Activated CD8-positive, alpha-beta memory T cell treated with anti-CD3 and anti-CD28 coated beads, Interleukin-2, amount 10 ng/mL, durations not matched to agents 7 days and 5 days (primary cell): ENCODE results near the gene CHP1. TPM values are rescaled to one million over a fixed set of nuclear protein-coding genes. Genes with fewer than 3 reads are reported as not detected.
A peak's percentile ranks its signal among the peaks of the same experiment; 100 is the strongest.
"Not testable (repeated sequence)": the region's sequence is repeated elsewhere in the genome, so short reads cannot be mapped to it uniquely, and the experiment has no call there.

Experiments
- ATAC-seq: fragments of 150-1000 bp; cut with Tn5 transposase; one replicate; pipeline ENCODE4 v1.10.0; 2021; ENCODE audit warnings: moderate library complexity
- CTCF ChIA-PET: fragments of 350-600 bp; sonication (Branson Sonifier 250); formaldehyde crosslinking; loops from one replicate; lab custom pipeline; 2021; ENCODE audit warnings: antibody characterized with exemption; lab: Charles Lee
- DNase-seq: peaks from one replicate; pipeline ENCODE4 v3.0.0-alpha.2; 2020
- H3K27ac Mint-ChIP-seq: one replicate; pipeline ENCODE4 v1.8.0; 2021; ENCODE audit warnings: mild to moderate bottlenecking, mixed read lengths
- H3K27me3 Mint-ChIP-seq: one replicate; pipeline ENCODE4 v1.8.0; 2021; ENCODE audit warnings: mixed read lengths
- H3K36me3 Mint-ChIP-seq: one replicate; pipeline ENCODE4 v1.8.0; 2021; ENCODE audit warnings: mild to moderate bottlenecking, mixed read lengths
- H3K4me1 Mint-ChIP-seq: one replicate; pipeline ENCODE4 v1.8.0; 2021; ENCODE audit warnings: mixed read lengths
- H3K4me3 Mint-ChIP-seq: one replicate; pipeline ENCODE4 v1.8.0; 2021; ENCODE audit warnings: mild to moderate bottlenecking, moderate library complexity, mixed read lengths
- H3K9me3 Mint-ChIP-seq: one replicate; pipeline ENCODE4 v1.8.0; 2022; ENCODE audit warnings: low read depth, mixed read lengths
- total RNA-seq, 2 experiments: library from RNA; stranded (reverse); gene quantifications; one replicate each; pipeline ENCODE4 v1.2.3, GENCODE V29; 2021

Gene CHP1
- total RNA-seq, 2 experiments from 2014 or later: 47.5 to 54.1 TPM

- H3K27ac Mint-ChIP-seq: no peak overlapping the region
- no peak overlapping the region for H3K4me3 Mint-ChIP-seq
- H3K27me3 Mint-ChIP-seq: no peaks in the 10 kb centered on the region
- DNase-seq (no peak), ATAC-seq (no peak)
- H3K9me3 Mint-ChIP-seq: no peaks in the 10 kb centered on the region
- no peaks in the 10 kb centered on the region for H3K4me1 Mint-ChIP-seq
- H3K36me3 Mint-ChIP-seq: peaks cover 14% of the 10 kb centered on the region
- CTCF ChIA-PET: interaction anchor here (0.7 kb wide), 1 partner anchor 373 kb away, joined by 3 read pairs; no protein-coding TSS in a partner anchor
Measured at GRCh38 chr15:41259546-41260189, 28.6 kb downstream of the CHP1 start.

DNA sequence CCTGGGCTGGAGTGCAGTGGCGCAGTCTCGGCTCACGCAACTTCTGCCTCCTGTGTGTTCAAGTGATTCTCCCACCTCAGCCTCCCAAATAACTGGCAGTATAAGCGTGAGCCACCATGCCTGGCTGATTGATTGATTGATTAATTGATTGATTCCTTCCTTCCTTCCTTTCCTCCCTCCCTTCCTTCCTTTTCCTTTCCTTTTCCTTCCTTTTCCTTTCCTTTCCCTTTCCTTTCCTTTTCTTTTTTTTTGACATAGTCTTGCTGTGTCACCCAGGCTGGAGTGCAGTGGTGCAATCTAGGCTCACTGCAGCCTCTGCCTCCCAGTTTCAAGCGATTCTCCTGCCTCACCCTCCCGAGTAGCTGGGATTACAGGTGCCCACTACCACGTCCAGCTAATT, 29.9 kb downstream of the CHP1 start:
- H3K4me1 Mint-ChIP-seq, DNase-seq, CTCF ChIA-PET, H3K4me3 Mint-ChIP-seq, H3K27me3 Mint-ChIP-seq, H3K9me3 Mint-ChIP-seq, H3K27ac Mint-ChIP-seq, ATAC-seq: not testable (repeated sequence)
- peaks cover 14% of the 10 kb centered on the region for H3K36me3 Mint-ChIP-seq

DNA sequence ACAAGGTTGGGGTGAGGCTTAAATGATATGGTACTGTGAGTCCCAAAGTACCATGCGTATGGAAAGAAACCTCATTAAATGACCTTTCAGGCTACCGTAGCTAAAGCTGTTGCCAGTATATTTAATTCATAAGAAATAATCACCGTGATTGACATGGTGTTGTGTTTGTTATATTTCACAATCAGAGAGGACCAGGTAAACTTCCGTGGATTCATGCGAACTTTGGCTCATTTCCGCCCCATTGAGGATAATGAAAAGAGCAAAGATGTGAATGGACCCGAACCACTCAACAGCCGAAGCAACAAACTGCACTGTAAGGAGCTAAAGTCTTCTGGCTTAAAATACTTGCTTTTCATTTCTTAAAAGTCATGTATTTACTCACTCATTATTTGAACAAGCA, 31.5 kb downstream of the CHP1 start:
- ATAC-seq (no peak), DNase-seq (no peak)
- Mint-ChIP-seq H3K9me3 (no peaks in the 10 kb centered on the region), H3K36me3 (peaks cover 20% of the 10 kb centered on the region), H3K4me1 (no peaks in the 10 kb centered on the region), H3K27me3 (no peaks in the 10 kb centered on the region), H3K4me3 (no peak overlapping the region), H3K27ac (no peak overlapping the region)
- CTCF ChIA-PET: no interaction called here

DNA sequence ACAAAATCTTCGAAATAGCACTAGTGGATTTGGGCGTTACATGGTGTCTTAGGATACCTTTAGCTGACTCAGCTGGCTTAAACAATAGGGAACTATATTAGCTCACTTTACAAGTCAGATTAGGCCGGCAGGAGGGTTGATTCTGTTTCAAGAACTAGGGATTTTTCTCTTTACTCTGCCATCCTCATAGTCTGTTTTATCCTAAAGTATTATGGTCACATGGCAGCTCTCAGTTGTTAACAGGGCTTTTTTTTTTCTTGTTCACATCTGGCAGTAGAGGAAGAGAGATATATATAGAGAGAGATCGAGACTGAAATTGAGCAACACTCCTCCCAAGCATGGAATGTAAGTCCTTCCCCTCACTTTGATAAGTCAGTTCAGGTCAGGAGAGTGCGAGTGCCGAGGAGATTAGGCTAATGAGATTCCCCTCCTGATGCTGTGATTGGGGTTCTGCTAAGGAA, 32.9 kb downstream of the CHP1 start:
- Mint-ChIP-seq H3K27me3 (no peaks in the 10 kb centered on the region), H3K27ac (no peak overlapping the region), H3K9me3 (no peaks in the 10 kb centered on the region), H3K4me3 (no peak overlapping the region), H3K4me1 (no peaks in the 10 kb centered on the region), H3K36me3 (peaks cover 16% of the 10 kb centered on the region)
- DNase-seq (no peak), ATAC-seq (no peak)
- CTCF ChIA-PET: interaction anchor here (1.4 kb wide), 1 partner anchor 33 kb away, joined by 3 read pairs; the partner anchor contains the start of gene CHP1

DNA sequence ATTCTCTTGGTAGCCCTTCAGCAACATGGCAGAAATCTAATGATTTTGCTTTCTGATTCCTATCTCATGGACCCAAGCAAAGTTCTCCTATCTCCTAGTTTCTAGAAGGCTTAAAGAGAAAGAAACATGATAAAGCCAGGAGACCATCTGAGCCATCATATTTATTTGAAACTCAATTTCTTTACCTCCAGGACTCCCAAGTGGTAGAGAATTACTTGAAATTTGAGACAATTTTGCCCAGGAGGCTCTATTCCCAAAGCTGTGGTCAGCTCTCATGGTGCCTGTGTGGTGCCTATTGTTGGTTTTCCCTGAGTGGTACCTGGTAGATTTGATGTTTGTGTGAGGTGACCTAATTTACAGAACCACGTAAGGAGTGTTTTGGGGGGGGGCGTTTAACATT, 38.8 kb downstream of the CHP1 start:
- Mint-ChIP-seq H3K4me1 (no peaks in the 10 kb centered on the region), H3K27me3 (no peaks in the 10 kb centered on the region), H3K4me3 (no peak overlapping the region), H3K27ac (no peak overlapping the region), H3K36me3 (peaks cover 9% of the 10 kb centered on the region), H3K9me3 (no peaks in the 10 kb centered on the region)
- CTCF ChIA-PET: no interaction called here
- DNase-seq: no peak
- ATAC-seq: no peak

DNA sequence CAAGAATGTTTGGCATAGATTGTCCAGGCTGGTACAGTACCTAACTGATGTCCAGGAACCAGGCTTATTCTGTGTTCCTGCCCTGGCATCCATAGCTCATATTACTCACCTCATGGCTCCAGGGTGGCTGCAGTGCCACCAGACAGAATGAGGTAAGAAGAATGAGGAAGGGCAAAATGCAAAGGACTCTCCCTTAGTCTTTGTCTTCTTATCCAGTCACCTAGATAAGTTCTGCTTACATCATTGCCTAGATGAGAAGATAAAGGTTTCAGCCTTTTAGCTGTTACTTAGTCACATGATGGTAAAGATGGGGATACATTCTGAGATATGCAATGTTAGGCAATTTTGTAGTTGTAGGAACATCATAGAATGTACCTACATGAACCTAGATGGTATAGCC, 45.8 kb downstream of the CHP1 start:
- ATAC-seq: no peak

GRCh38 chr15:41278319-41278718, 47.3 kb downstream of the CHP1 start:
- H3K27me3 Mint-ChIP-seq: no peaks in the 10 kb centered on the region

More for the DNA sequence above, 45.8 kb downstream of the CHP1 start:
- H3K9me3 Mint-ChIP-seq: no peaks in the 10 kb centered on the region
- H3K27ac Mint-ChIP-seq: no peak overlapping the region
- CTCF ChIA-PET: no interaction called here
- H3K4me1 Mint-ChIP-seq: no peaks in the 10 kb centered on the region
- DNase-seq: no peak
- H3K36me3 Mint-ChIP-seq: peaks cover 13% of the 10 kb centered on the region
- H3K27me3 Mint-ChIP-seq: no peaks in the 10 kb centered on the region
- H3K4me3 Mint-ChIP-seq: no peak overlapping the region

GRCh38 chr15:41279535-41280283, 48.6 kb downstream of the CHP1 start:
- H3K9me3 Mint-ChIP-seq: no peaks in the 10 kb centered on the region
- CTCF ChIA-PET: no interaction called here
- no peak for ATAC-seq

More at GRCh38 chr15:41278319-41278718, 47.3 kb downstream of the CHP1 start:
- no peak for DNase-seq
- peaks cover 13% of the 10 kb centered on the region for H3K36me3 Mint-ChIP-seq
- CTCF ChIA-PET: interaction anchor here (0.6 kb wide), 1 partner anchor 143 kb away, joined by 3 read pairs; no protein-coding TSS in a partner anchor
- no peaks in the 10 kb centered on the region for H3K9me3 Mint-ChIP-seq
- no peak overlapping the region for H3K4me3 Mint-ChIP-seq
- H3K27ac Mint-ChIP-seq: no peak overlapping the region
- peaks cover 10% of the 10 kb centered on the region for H3K4me1 Mint-ChIP-seq
- no peak for ATAC-seq

DNA sequence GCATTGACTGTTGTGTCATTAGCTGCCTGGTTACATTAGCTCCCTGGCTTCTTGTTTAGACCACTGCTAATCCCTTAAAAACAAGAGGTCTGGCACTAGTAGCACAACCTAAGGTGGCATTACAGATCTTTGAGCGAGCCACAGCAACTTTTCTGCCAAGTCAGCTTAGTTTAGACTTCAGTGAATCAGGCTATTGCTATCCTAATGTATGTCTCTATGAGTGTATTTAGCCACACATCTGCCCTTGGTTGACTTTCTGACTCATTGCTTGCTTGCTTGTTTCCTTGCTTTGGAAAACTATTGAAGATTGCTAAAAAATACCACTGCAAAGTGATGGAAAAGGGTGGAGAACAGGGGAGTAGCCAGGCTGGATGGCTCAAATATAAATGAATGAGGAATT, 50.2 kb downstream of the CHP1 start:
- Mint-ChIP-seq H3K4me1 (peaks cover 26% of the 10 kb centered on the region), H3K36me3 (peaks cover 33% of the 10 kb centered on the region), H3K27me3 (peaks cover 2% of the 10 kb centered on the region), H3K27ac (no peak overlapping the region), H3K4me3 (no peak overlapping the region), H3K9me3 (no peaks in the 10 kb centered on the region)
- ATAC-seq: no peak
- DNase-seq: no peak
- CTCF ChIA-PET: no interaction called here

More at GRCh38 chr15:41279535-41280283, 48.6 kb downstream of the CHP1 start:
- peaks cover 20% of the 10 kb centered on the region for H3K36me3 Mint-ChIP-seq
- no peak overlapping the region for H3K27ac Mint-ChIP-seq
- no peak for DNase-seq
- no peak overlapping the region for H3K4me3 Mint-ChIP-seq
- peaks cover 2% of the 10 kb centered on the region for H3K27me3 Mint-ChIP-seq
- H3K4me1 Mint-ChIP-seq: peaks cover 15% of the 10 kb centered on the region

GRCh38 chr15:41282436-41282835, 51.4 kb downstream of the CHP1 start:
- peak overlapping the region; percentile 95 for H3K27ac Mint-ChIP-seq
- DNase-seq, ATAC-seq, H3K27me3 Mint-ChIP-seq, H3K9me3 Mint-ChIP-seq: not testable (repeated sequence)
- CTCF ChIA-PET: interaction anchor here (1.3 kb wide), 1 partner anchor 11 kb away, joined by 3 read pairs; no protein-coding TSS in a partner anchor
- H3K4me3 Mint-ChIP-seq: peak overlapping the region; percentile 94
- H3K4me1 Mint-ChIP-seq: peaks cover 35% of the 10 kb centered on the region
- H3K36me3 Mint-ChIP-seq: peaks cover 44% of the 10 kb centered on the region

DNA sequence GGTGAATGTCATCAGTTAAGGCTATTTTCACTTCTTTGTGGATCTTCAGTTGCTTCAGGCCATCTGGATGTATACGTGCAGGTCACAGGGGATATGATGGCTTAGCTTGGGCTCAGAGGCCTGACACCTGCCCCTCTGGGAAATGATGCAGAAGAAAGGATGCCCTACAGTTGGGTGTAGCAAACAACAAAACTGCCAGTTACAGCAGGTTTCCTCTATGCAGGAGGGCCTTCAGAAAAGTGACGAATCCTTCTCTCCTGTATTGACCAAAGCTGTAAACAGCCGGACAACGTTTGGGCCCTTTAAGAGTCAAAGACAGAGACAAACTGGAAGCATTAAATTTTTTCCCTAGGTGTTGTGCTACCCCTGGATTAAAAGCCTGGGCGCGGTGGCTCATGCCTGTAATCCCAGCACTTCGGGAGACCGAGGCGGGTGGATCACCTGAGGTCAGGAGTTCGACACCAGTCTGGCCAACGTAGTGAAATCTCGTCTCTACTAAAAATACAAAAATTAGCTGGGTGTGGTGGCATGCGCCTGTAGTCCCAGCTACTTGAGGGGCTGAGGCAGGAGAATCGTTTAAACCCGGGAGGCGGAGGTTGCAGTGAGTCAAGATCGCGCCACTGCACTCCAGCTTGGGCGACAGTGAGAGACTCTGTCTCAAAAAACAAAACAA, 52.0 kb downstream of the CHP1 start:
- DNase-seq, H3K27me3 Mint-ChIP-seq, H3K9me3 Mint-ChIP-seq, ATAC-seq: not testable (repeated sequence)
- CTCF ChIA-PET: interaction anchor here (1.0 to 1.5 kb wide), 6 partner anchors 12 to 167 kb away, joined by 3 to 7 read pairs (median 4); partner anchors contain the start of genes CHP1, EXD1, INO80 and NUSAP1
- H3K4me3 Mint-ChIP-seq: peak overlapping the region; percentile 94
- H3K27ac Mint-ChIP-seq: peak overlapping the region; percentile 95
- peaks cover 40% of the 10 kb centered on the region for H3K4me1 Mint-ChIP-seq
- H3K36me3 Mint-ChIP-seq: peaks cover 49% of the 10 kb centered on the region

DNA sequence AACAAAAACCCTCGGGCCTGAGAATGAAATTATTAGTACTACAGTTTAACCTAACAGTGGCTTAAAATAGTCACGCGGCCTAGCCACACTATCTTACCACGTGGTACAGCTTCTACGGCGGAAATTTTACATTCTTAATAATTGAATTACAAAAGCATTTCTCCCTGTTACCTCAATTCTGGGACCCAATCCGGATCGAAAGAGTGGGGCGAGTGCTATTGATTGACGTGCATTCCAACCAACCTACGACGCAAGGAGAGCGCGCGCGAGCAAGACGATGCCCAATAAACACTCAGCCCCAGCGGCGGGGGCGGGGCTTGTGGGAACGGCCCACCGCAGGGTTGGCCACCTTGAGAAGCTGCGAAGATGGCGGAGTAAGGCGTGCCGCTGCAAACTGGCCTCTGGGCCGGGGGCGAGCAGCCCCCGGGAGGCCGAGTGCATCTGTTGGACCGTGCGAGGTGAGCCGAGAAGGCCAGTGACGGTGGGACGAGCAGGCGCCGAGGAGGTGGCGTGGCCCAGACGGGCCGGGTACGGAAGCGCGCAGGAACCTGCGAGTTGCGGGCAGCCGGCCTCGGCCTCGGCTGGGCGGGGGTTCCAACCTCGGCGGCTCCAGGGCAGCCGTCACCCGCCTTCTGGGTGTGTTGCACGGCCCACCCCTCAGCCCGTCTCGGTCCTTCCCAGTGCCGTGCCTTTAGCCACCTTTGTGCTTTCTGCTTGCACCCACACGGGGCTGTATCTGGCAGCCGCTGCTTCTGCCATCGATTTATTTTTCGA, 52.8 kb downstream of the CHP1 start:
- H3K4me1 Mint-ChIP-seq: peaks cover 47% of the 10 kb centered on the region
- ATAC-seq: peak; percentile 96
- H3K27ac Mint-ChIP-seq: peak overlapping the region; percentile 95
- H3K36me3 Mint-ChIP-seq: peaks cover 53% of the 10 kb centered on the region
- H3K27me3 Mint-ChIP-seq: peaks cover 2% of the 10 kb centered on the region
- CTCF ChIA-PET: interaction anchor here (1.0 to 1.5 kb wide), 6 partner anchors 13 to 168 kb away, joined by 3 to 7 read pairs (median 4); partner anchors contain the start of genes CHP1, EXD1, INO80 and NUSAP1
- peak overlapping the region; percentile 94 for H3K4me3 Mint-ChIP-seq
- no peaks in the 10 kb centered on the region for H3K9me3 Mint-ChIP-seq
- DNase-seq: peak; percentile 98
